ENCODE data around the gene EHD3. TPM values are rescaled to one million over a fixed set of nuclear protein-coding genes. Genes with fewer than 3 reads are reported as not detected.

EHD3 gene
- total and polyA plus RNA-seq, 10 of the 15 experiments (the other 5 are each of a cell fraction or from before 2014, with no cell fraction given), result 1.1 to 10.9 (median 8.2) TPM

DNA sequence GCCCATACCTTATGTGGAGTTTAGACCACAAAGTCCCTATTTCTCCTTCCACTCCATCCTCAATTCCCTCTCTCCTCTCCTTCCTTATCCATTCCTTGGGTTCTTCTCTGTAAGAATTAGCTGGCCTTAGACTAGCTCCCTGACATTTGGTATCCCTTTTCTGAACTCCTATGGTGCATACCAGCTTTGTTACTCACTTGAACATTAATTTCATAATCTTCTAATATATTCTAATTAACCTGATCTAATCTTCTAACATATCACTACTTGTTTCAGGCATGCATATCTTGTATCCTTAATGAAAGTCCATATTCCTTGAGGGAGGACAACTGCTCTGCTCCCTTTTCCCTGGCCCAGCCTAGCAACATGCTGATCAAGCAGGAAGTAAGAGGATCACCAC, 66.4 kb downstream of the EHD3 start:
- no peak for DNase-seq (ENCODE audit: low read depth, low spot score)
- POLR2A ChIA-PET, result no interaction called here
- intact Hi-C loops (cut with micrococcal nuclease; ENCODE audit: unreplicated experiment), result no loop called here
- Histone ChIP-seq H4K20me1 (ENCODE audit: control insufficient read depth, insufficient read depth) (no peaks in the 10 kb centered on the region), H3K4me1 (ENCODE audit: control insufficient read depth, insufficient read depth, low read length) (no peaks in the 10 kb centered on the region), H3K4me3 (no peak overlapping the region), H3K9ac (ENCODE audit: control insufficient read depth, insufficient read depth, low read length) (no peak overlapping the region), H3K27me3 (replicated peaks in 1 of 2; ENCODE audit: control insufficient read depth in 2 of 2, insufficient read depth in 2 of 2, low read length in 1 of 2) (0 out of 4 replicates have a peak, but pooled peaks cover 0 to 3% of the 10 kb centered on the region in 2 experiments), H2AFZ (ENCODE audit: control insufficient read depth, low read depth, low read length) (no peak overlapping the region), H3K79me2 (ENCODE audit: control insufficient read depth, insufficient read depth, low read length) (no peaks in the 10 kb centered on the region), H3K4me2 (ENCODE audit: control insufficient read depth, insufficient read depth) (no peak overlapping the region), H3K27ac (ENCODE audit: control insufficient read depth, insufficient read depth) (no peak overlapping the region), H3K36me3 (ENCODE audit: control insufficient read depth in 2 of 2, insufficient read depth in 2 of 2, low read length in 1 of 2) (no peaks in the 10 kb centered on the region), H3K9me3 (replicated peaks; ENCODE audit: control insufficient read depth, insufficient read depth, low read length) (no peaks in the 10 kb centered on the region)
- RAD21 ChIA-PET (ENCODE audit: unreplicated experiment), result no interaction called here
- TF ChIP-seq RAD51 (IDR thresholded peaks at IDR 0.05) (no peak), SUZ12 (IDR thresholded peaks at IDR 0.05; ENCODE audit: unreplicated experiment) (no peak), IRF4 (IDR thresholded peaks at IDR 0.05; ENCODE audit: low read depth, low read length) (no peak), NFYB (IDR thresholded peaks at IDR 0.05; ENCODE audit: insufficient read depth, low read depth, low read length) (no peak), STAT3 (IDR thresholded peaks at IDR 0.05; ENCODE audit: low read depth, low read length) (no peak), ZNF622 (IDR thresholded peaks at IDR 0.05) (no peak), ESRRA (IDR thresholded peaks at IDR 0.05; ENCODE audit: low read length) (no peak), GABPA (IDR thresholded peaks at IDR 0.05; ENCODE audit: low read depth) (no peak), ZNF384 (IDR thresholded peaks at IDR 0.05; ENCODE audit: borderline replicate concordance, low read depth, low read length) (no peak)
- TF ChIP-seq, protein P1, sequence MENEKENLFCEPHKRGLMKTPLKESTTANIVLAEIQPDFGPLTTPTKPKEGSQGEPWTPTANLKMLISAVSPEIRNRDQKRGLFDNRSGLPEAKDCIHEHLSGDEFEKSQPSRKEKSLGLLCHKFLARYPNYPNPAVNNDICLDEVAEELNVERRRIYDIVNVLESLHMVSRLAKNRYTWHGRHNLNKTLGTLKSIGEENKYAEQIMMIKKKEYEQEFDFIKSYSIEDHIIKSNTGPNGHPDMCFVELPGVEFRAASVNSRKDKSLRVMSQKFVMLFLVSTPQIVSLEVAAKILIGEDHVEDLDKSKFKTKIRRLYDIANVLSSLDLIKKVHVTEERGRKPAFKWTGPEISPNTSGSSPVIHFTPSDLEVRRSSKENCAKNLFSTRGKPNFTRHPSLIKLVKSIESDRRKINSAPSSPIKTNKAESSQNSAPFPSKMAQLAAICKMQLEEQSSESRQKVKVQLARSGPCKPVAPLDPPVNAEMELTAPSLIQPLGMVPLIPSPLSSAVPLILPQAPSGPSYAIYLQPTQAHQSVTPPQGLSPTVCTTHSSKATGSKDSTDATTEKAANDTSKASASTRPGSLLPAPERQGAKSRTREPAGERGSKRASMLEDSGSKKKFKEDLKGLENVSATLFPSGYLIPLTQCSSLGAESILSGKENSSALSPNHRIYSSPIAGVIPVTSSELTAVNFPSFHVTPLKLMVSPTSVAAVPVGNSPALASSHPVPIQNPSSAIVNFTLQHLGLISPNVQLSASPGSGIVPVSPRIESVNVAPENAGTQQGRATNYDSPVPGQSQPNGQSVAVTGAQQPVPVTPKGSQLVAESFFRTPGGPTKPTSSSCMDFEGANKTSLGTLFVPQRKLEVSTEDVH (IDR thresholded peaks at IDR 0.05; ENCODE audit: low read depth, partially characterized antibody), result no peak
- TF ChIP-seq, protein P2, sequence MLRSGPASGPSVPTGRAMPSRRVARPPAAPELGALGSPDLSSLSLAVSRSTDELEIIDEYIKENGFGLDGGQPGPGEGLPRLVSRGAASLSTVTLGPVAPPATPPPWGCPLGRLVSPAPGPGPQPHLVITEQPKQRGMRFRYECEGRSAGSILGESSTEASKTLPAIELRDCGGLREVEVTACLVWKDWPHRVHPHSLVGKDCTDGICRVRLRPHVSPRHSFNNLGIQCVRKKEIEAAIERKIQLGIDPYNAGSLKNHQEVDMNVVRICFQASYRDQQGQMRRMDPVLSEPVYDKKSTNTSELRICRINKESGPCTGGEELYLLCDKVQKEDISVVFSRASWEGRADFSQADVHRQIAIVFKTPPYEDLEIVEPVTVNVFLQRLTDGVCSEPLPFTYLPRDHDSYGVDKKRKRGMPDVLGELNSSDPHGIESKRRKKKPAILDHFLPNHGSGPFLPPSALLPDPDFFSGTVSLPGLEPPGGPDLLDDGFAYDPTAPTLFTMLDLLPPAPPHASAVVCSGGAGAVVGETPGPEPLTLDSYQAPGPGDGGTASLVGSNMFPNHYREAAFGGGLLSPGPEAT (IDR thresholded peaks at IDR 0.05; ENCODE audit: low read depth), result no peak
- TF ChIP-seq, protein P3, sequence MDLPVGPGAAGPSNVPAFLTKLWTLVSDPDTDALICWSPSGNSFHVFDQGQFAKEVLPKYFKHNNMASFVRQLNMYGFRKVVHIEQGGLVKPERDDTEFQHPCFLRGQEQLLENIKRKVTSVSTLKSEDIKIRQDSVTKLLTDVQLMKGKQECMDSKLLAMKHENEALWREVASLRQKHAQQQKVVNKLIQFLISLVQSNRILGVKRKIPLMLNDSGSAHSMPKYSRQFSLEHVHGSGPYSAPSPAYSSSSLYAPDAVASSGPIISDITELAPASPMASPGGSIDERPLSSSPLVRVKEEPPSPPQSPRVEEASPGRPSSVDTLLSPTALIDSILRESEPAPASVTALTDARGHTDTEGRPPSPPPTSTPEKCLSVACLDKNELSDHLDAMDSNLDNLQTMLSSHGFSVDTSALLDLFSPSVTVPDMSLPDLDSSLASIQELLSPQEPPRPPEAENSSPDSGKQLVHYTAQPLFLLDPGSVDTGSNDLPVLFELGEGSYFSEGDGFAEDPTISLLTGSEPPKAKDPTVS (IDR thresholded peaks at IDR 0.05; ENCODE audit: low read depth, low read length), result no peak
- in situ Hi-C loops (cut with MboI), result no loop called here
- CTCF ChIA-PET, result interaction anchor here (0.6 kb wide), 1 partner anchor 33 kb away, joined by 5 read pairs; no protein-coding TSS in a partner anchor
- SMC1A ChIA-PET (ENCODE audit: uncharacterized antibody, unreplicated experiment), result interaction anchor here (1.2 to 1.8 kb wide), 3 partner anchors 8 to 23 kb away, joined by 3 to 4 read pairs (median 4); no protein-coding TSS in a partner anchor
- no TSS peak for BruUV-seq (replicated peaks)
- no peak for FAIRE-seq
- no peak for ATAC-seq
